ENCODE data around the gene TTC9C.
"Not testable (repeated sequence)": the region's sequence is repeated elsewhere in the genome, so short reads cannot be mapped to it uniquely, and the experiment has no call there.

GRCh38 chr11:62760867-62761227, 32.6 kb downstream of the TTC9C start:
- not testable (repeated sequence) for TF ChIP-seq CTCF (conservative IDR thresholded peaks at IDR 0.05; ENCODE audit: low read length); EZH2phosphoT487 (IDR thresholded peaks at IDR 0.05; ENCODE audit: borderline replicate concordance)

All from Loucy (cell line).